A549 (cell line): ENCODE measurements around the gene CIROP. TPM values are rescaled to one million over a fixed set of nuclear protein-coding genes. Genes with fewer than 3 reads are reported as not detected.

ENCODE experiments used
- ATAC-seq, 2 experiments: fragments of 200-7000 bp in 1 of 2; fragments of >200 bp in 1 of 2; cut with Nextera tagmentation in 1 of 2; cut with Tn5 transposase in 1 of 2; 3 replicates each; pipeline versions ENCODE4 v1.8.0 to v1.9.1; 2018 to 2020; ENCODE audit warnings: mild to moderate bottlenecking in 1 of 2, moderate library complexity in 1 of 2
- CTCF ChIA-PET: fragments of 300-600 bp; sonication (Branson Sonifier 250); formaldehyde crosslinking; extraction: SDS; loops from one replicate; lab custom pipeline; 2021; ENCODE audit warnings: antibody characterized with exemption, inconsistent platforms; lab: Yijun Ruan, JAX
- POLR2A ChIA-PET: fragments of 350-600 bp; formaldehyde crosslinking; extraction: SDS; loops from one replicate; lab custom pipeline; 2021; ENCODE audit warnings: antibody characterized with exemption, inconsistent platforms; lab: Yijun Ruan, JAX
- DNase-seq, 2 experiments: peaks; one replicate each; pipeline versions ENCODE4 v3.0.0 to v3.0.0-alpha.2; 2011 to 2016; ENCODE audit warnings: low read depth in 1 of 2, low spot score in 1 of 2
- FAIRE-seq: peaks from 2 replicates; lab custom pipeline; 2011; peaks lifted over from hg19 to GRCh38; lab: Jason Lieb, UNC
- H3K27ac ChIP-seq, 2 experiments: fragments of >200 bp; sonication (Bioruptor Twin); formaldehyde crosslinking; 3 replicates each; pipeline ENCODE4 v1.5.1; 2016 to 2017
- H3K4me1 ChIP-seq: fragments of >200 bp; sonication (Bioruptor Twin); formaldehyde crosslinking; 3 replicates; pipeline ENCODE4 v1.6.1; 2016
- H3K4me2 ChIP-seq: fragments of >200 bp; sonication (Bioruptor Twin); formaldehyde crosslinking; 3 replicates; pipeline ENCODE4 v1.6.1; 2016
- H3K4me3 ChIP-seq: fragments of >200 bp; sonication (Bioruptor Twin); formaldehyde crosslinking; 3 replicates; pipeline ENCODE4 v1.5.1; 2016
- H3K9me3 ChIP-seq: fragments of >200 bp; sonication (Bioruptor Twin); formaldehyde crosslinking; 3 replicates; pipeline ENCODE4 v1.6.1; 2016
- CHD4 ChIP-seq: fragments of 200-600 bp; sonication (generic); IDR thresholded peaks from 2 replicates; pipeline ENCODE4 v1.6.1; 2016; ENCODE audit warnings: antibody characterized with exemption, mild to moderate bottlenecking, borderline replicate concordance
- EHF ChIP-seq: fragments of 250-450 bp; sonication (Bioruptor Pico); IDR thresholded peaks from 2 replicates; pipeline ENCODE4 v1.5.0; 2020; ENCODE audit warnings: mild to moderate bottlenecking
- EHMT2 ChIP-seq: fragments of 200-600 bp; sonication (generic); IDR thresholded peaks from 2 replicates; pipeline ENCODE4 v1.6.1; 2016; ENCODE audit warnings: antibody characterized with exemption, low read depth, mild to moderate bottlenecking, moderate library complexity
- EP300 ChIP-seq, 2 experiments: fragments of >200 bp; sonication (Bioruptor Twin); formaldehyde crosslinking; IDR thresholded peaks; 2 replicates in 1 of 2; 3 replicates in 1 of 2; pipeline ENCODE4 v1.6.1; 2016 to 2017
- FOSL2 ChIP-seq, 2 experiments: fragments of 450-650 bp in 1 of 2; fragments of >200 bp in 1 of 2; sonication (Bioruptor Twin) in 1 of 2; formaldehyde crosslinking; IDR thresholded peaks; 2 replicates each; pipeline versions ENCODE4 v1.5.0 to v1.6.1; 2016 to 2020; ENCODE audit warnings: mild to moderate bottlenecking in 1 of 2, moderate library complexity in 1 of 2
- HDAC2 ChIP-seq: fragments of 200-600 bp; sonication (generic); IDR thresholded peaks from 2 replicates; pipeline ENCODE4 v1.6.1; 2016
- HOXA7 ChIP-seq: fragments of 250-450 bp; sonication (Bioruptor Pico); IDR thresholded peaks from 2 replicates; pipeline ENCODE4 v1.5.0; 2020; ENCODE audit warnings: mild to moderate bottlenecking, moderate library complexity
- HOXB13 ChIP-seq: fragments of 250-450 bp; sonication (Bioruptor Pico); IDR thresholded peaks from 2 replicates; pipeline ENCODE4 v1.5.0; 2020; ENCODE audit warnings: low read depth, mild to moderate bottlenecking, moderate library complexity
- HOXB5 ChIP-seq: fragments of 250-450 bp; sonication (Bioruptor Pico); IDR thresholded peaks from 2 replicates; pipeline ENCODE4 v1.5.0; 2020; ENCODE audit warnings: mild to moderate bottlenecking, moderate library complexity
- KDM1A ChIP-seq: fragments of 200-600 bp; sonication (generic); IDR thresholded peaks from 2 replicates; pipeline ENCODE4 v1.6.1; 2016; ENCODE audit warnings: low read depth, mild to moderate bottlenecking
- MAFK ChIP-seq: fragments of 450-650 bp; IDR thresholded peaks from 2 replicates; pipeline ENCODE4 v1.6.1; 2014; ENCODE audit not compliant: partially characterized antibody
- NFE2L2 ChIP-seq: fragments of 150-350 bp; conservative IDR thresholded peaks from 2 replicates; pipeline ENCODE4 v1.6.1; 2014; ENCODE audit warnings: low read length
- PHF8 ChIP-seq: fragments of 200-600 bp; sonication (generic); IDR thresholded peaks from 2 replicates; pipeline ENCODE4 v1.6.1; 2016; ENCODE audit warnings: low read depth, mild to moderate bottlenecking, antibody characterized with exemption, moderate library complexity, borderline replicate concordance
- POLR2A ChIP-seq: IDR thresholded peaks from 2 replicates; pipeline ENCODE4 v1.6.1; 2012; ENCODE audit warnings: mild to moderate bottlenecking, low read length
- RAD21 ChIP-seq, 2 experiments: fragments of >200 bp in 1 of 2; sonication (Bioruptor Twin) in 1 of 2; formaldehyde crosslinking in 1 of 2; IDR thresholded peaks in 1 of 2; conservative IDR thresholded peaks in 1 of 2; 2 replicates in 1 of 2; 3 replicates in 1 of 2; pipeline ENCODE4 v1.6.1; 2012 to 2018; ENCODE audit warnings: inconsistent platforms in 1 of 2
- SMC3 ChIP-seq: fragments of >200 bp; sonication (Bioruptor Twin); formaldehyde crosslinking; IDR thresholded peaks from 3 replicates; pipeline ENCODE4 v1.6.1; 2018; ENCODE audit warnings: inconsistent platforms
- TFCP2L1 ChIP-seq: fragments of 250-450 bp; sonication (Bioruptor Pico); IDR thresholded peaks from 2 replicates; pipeline ENCODE4 v1.5.0; 2021; ENCODE audit warnings: mild to moderate bottlenecking
- ZC3H11A ChIP-seq: fragments of 450-650 bp; IDR thresholded peaks from 2 replicates; pipeline ENCODE4 v1.6.1; 2014; ENCODE audit warnings: antibody characterized with exemption, mild to moderate bottlenecking
- ZFP36 ChIP-seq: fragments of 450-650 bp; IDR thresholded peaks from 2 replicates; pipeline ENCODE4 v1.6.1; 2014; ENCODE audit warnings: borderline replicate concordance; ENCODE audit not compliant: partially characterized antibody
- WGBS: methylation state at CpG from one replicate; pipeline ENCODE4 v1.1.6; 2017; ENCODE audit errors: missing lambda C conversion rate; 5-methylcytosine and 5-hydroxymethylcytosine counted together
- polyA plus RNA-seq, 4 experiments: library from polyadenylated mRNA; depleted of rRNA in 3 of 4; stranded (reverse); fragments of >200 nt; fragmentation: RNase III in 1 of 4; extraction: RNeasy Plus Mini Kit Qiagen cat#74134 plus additional on column Dnase treatment in 1 of 4; gene quantifications; 2 replicates in 3 of 4; 3 replicates in 1 of 4; pipeline ENCODE4 v1.2.3, GENCODE V29; 2011 to 2017
- TF ChIP-seq, protein P1 (sequence below): fragments of >200 bp; sonication (Bioruptor Twin); formaldehyde crosslinking; IDR thresholded peaks from 2 replicates; pipeline ENCODE4 v1.6.1; 2016
- TF ChIP-seq, protein P2 (sequence below): fragments of >200 bp; sonication (Bioruptor Twin); formaldehyde crosslinking; IDR thresholded peaks from 3 replicates; pipeline ENCODE4 v1.6.1; 2016
- TF ChIP-seq, protein P3 (sequence below): IDR thresholded peaks from 2 replicates; pipeline ENCODE4 v1.6.1; 2012
- TF ChIP-seq, protein P4 (sequence below): fragments of 450-650 bp; IDR thresholded peaks from 2 replicates; pipeline ENCODE4 v1.6.1; 2014; ENCODE audit warnings: antibody characterized with exemption
- TF ChIP-seq, protein P5 (sequence below): fragments of 150-350 bp; IDR thresholded peaks from 2 replicates; pipeline ENCODE4 v1.6.1; 2014; ENCODE audit warnings: low read depth, mild to moderate bottlenecking, low read length
- TF ChIP-seq, protein P6 (sequence below): fragments of >200 bp; sonication (Bioruptor Twin); formaldehyde crosslinking; IDR thresholded peaks from 3 replicates; pipeline ENCODE4 v1.5.1; 2016

Gene CIROP
- polyA plus RNA-seq, 2 of the 4 experiments (the other 2 are of a cell fraction), result not detected

DNA sequence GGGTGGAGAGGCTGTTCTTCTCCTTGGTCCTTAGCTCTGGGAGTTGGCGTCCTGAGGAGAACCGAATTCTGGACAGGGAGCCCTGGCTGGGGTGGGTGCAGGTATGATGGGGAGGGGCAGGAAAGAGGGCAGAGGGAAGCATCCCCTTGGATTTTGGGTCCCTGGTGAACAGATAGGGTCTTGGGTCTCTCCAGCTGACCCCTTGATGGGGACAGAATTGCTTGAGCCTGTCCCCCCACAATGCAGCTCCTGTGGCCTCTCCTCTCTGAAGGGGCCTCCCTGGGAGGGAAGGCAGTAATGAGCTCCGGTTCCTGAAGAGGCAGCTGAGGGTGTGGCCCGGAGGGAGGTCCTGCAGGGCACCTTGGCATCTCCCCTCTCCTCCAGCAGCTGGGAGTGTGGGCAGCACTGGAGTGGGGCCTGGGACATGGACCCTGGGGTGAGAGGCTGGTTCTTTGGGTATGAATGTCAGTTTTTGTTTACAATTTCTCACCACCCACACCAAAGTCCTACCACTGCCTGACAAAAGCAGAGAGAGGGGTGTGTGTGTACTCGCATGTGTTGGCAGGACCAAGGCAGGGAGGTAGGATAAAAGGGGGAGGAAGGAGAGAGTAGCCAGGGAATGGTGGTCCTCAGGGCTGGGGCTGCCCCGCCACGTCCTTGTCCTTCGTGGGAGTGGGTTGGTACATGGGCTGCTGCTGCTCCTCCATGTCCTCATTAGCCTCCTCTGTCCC, 21.9 kb upstream of the CIROP start:
- FAIRE-seq (no peak), ATAC-seq (no peak)
- no peak overlapping the region for H3K27ac ChIP-seq
- CTCF ChIA-PET, result interaction anchor here (0.6 to 24.2 kb wide), 6 partner anchors 9 to 122 kb away, joined by 3 to 848 read pairs (median 3); partner anchors contain the start of gene SLC7A8
- TF ChIP-seq, protein P1, sequence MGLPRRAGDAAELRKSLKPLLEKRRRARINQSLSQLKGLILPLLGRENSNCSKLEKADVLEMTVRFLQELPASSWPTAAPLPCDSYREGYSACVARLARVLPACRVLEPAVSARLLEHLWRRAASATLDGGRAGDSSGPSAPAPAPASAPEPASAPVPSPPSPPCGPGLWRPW, result no peak
- no peak for TF ChIP-seq CHD4
- no peak for TF ChIP-seq POLR2A
- no peak for TF ChIP-seq HDAC2
- no peak for TF ChIP-seq ZFP36
- TF ChIP-seq PHF8, result no peak
- TF ChIP-seq NFE2L2, result no peak
- no peak for TF ChIP-seq HOXB5
- TF ChIP-seq, protein P2, sequence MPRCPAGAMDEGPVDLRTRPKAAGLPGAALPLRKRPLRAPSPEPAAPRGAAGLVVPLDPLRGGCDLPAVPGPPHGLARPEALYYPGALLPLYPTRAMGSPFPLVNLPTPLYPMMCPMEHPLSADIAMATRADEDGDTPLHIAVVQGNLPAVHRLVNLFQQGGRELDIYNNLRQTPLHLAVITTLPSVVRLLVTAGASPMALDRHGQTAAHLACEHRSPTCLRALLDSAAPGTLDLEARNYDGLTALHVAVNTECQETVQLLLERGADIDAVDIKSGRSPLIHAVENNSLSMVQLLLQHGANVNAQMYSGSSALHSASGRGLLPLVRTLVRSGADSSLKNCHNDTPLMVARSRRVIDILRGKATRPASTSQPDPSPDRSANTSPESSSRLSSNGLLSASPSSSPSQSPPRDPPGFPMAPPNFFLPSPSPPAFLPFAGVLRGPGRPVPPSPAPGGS, result no peak
- TF ChIP-seq, all 56 proteins: peak for 0
- no peaks in the 10 kb centered on the region for H3K4me1 ChIP-seq
- H3K9me3 ChIP-seq, result no peaks in the 10 kb centered on the region
- POLR2A ChIA-PET, result no interaction called here
- no peak overlapping the region for H3K4me2 ChIP-seq
- no peak for DNase-seq
- H3K4me3 ChIP-seq, result no peak overlapping the region
- WGBS, result 52% methylated on average over 7 of the region's 8 CpGs

DNA sequence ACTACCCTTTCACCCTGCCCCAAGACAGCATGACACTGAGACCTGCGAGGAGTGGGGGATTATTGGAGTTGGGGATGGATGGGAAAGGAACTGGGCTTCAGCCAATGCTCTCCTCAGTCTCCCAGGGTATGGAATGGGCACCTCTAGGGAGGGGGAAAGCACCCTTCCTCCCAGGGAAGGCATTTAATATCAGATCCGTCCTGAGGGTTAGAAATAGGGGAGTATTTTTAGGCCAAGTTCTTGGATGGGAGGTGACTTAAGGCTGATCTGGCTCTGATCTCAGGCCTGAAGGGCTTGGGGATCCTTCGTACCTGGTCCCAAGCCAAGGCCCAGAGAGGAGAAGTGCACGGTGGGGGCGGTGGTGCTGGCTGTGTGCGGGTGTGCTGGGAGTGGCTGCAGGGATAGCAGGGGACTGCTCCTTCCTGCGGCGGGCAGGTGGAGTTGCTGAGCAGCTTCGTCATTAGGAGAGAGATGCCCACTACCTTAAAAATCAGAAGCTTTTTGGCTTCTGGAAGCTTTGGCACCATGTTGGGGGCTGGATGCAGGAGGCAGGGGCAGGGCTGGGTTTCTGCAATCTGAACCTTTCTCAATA, 21.2 kb upstream of the CIROP start:
- WGBS, result 75% methylated on average over 9 of the region's 9 CpGs
- no peaks in the 10 kb centered on the region for H3K9me3 ChIP-seq
- ChIA-PET POLR2A (no interaction called here), CTCF (interaction anchor here (0.7 to 24.2 kb wide), 5 partner anchors 17 to 58 kb away, joined by 3 to 848 read pairs (median 3); partner anchors contain the start of gene SLC7A8)
- H3K4me3 ChIP-seq, result no peak overlapping the region
- no peak overlapping the region for H3K4me2 ChIP-seq
- no peak for ATAC-seq
- no peaks in the 10 kb centered on the region for H3K4me1 ChIP-seq
- no peak for DNase-seq
- no peak for FAIRE-seq
- H3K27ac ChIP-seq, result no peak overlapping the region
- TF ChIP-seq, protein P3, sequence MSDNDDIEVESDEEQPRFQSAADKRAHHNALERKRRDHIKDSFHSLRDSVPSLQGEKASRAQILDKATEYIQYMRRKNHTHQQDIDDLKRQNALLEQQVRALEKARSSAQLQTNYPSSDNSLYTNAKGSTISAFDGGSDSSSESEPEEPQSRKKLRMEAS, result no peak
- TF ChIP-seq, protein P2, result no peak
- TF ChIP-seq HOXA7 (CRISPR knock-in tag) (no peak), SMC3 (no peak), ZC3H11A (no peak), HOXB13 (CRISPR knock-in tag) (no peak), FOSL2 (IDR thresholded peaks at IDR 0.05) (no peak), FOSL2 (CRISPR knock-in tag; IDR thresholded peaks at IDR 0.05) (no peak), TFCP2L1 (no peak), EHMT2 (no peak), MAFK (no peak), RAD21 (conservative IDR thresholded peaks at IDR 0.05 in 1 of 2, IDR thresholded peaks at IDR 0.05 in 1 of 2) (no peak), EHF (CRISPR knock-in tag) (no peak), KDM1A (no peak), EP300 (IDR thresholded peaks at IDR 0.05) (no peak)
- TF ChIP-seq, protein P4, sequence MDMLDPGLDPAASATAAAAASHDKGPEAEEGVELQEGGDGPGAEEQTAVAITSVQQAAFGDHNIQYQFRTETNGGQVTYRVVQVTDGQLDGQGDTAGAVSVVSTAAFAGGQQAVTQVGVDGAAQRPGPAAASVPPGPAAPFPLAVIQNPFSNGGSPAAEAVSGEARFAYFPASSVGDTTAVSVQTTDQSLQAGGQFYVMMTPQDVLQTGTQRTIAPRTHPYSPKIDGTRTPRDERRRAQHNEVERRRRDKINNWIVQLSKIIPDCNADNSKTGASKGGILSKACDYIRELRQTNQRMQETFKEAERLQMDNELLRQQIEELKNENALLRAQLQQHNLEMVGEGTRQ, result no peak
- TF ChIP-seq, protein P5, sequence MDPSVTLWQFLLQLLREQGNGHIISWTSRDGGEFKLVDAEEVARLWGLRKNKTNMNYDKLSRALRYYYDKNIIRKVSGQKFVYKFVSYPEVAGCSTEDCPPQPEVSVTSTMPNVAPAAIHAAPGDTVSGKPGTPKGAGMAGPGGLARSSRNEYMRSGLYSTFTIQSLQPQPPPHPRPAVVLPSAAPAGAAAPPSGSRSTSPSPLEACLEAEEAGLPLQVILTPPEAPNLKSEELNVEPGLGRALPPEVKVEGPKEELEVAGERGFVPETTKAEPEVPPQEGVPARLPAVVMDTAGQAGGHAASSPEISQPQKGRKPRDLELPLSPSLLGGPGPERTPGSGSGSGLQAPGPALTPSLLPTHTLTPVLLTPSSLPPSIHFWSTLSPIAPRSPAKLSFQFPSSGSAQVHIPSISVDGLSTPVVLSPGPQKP, result no peak
- TF ChIP-seq, protein P6, sequence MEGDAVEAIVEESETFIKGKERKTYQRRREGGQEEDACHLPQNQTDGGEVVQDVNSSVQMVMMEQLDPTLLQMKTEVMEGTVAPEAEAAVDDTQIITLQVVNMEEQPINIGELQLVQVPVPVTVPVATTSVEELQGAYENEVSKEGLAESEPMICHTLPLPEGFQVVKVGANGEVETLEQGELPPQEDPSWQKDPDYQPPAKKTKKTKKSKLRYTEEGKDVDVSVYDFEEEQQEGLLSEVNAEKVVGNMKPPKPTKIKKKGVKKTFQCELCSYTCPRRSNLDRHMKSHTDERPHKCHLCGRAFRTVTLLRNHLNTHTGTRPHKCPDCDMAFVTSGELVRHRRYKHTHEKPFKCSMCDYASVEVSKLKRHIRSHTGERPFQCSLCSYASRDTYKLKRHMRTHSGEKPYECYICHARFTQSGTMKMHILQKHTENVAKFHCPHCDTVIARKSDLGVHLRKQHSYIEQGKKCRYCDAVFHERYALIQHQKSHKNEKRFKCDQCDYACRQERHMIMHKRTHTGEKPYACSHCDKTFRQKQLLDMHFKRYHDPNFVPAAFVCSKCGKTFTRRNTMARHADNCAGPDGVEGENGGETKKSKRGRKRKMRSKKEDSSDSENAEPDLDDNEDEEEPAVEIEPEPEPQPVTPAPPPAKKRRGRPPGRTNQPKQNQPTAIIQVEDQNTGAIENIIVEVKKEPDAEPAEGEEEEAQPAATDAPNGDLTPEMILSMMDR, result no peak
- TF ChIP-seq, all 56 proteins: peak for 0
